Measurements from ENCODE around the gene SLC17A7. TPM values are rescaled to one million over a fixed set of nuclear protein-coding genes. Genes with fewer than 3 reads are reported as not detected.

Gene SLC17A7
- total and polyA plus RNA-seq, 9 of the 15 experiments (the other 6 are each of a cell fraction or from before 2014, with no cell fraction given) = 1.1 to 15.7 (median 2.4) TPM

DNA sequence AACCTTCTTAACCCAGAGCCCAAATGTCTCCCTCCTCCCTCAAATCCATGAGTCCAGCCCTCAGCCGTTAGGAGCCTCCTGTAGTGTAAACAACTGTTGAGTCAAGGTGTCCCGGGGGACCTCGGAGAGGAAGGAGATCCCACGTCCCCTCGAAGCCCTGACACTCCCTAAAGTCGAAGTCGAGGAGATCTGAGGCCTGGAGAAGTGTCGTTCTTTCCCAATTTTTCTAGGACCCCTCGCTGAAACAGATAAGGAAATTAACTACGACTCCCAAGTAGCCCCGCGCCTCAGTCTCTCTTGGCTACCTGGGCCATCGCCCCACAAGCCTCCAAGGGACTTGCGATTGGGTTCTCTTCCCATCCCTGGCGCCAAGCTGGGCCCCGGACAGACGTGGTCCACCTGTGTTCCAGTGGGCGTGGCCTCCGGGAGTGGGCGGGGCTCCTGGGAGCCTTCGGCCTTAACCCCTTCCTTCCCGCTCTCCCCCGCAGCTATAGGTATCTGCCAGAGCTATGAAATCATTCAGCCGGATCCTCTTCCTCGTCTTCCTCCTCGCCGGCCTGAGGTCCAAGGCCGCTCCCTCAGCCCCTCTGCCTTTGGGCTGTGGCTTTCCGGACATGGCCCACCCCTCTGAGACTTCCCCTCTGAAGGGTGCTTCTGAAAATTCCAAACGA lies 15.3 kb downstream of the SLC17A7 start (continued):
- no peak for TF ChIP-seq GMEB1 (CRISPR knock-in tag; IDR thresholded peaks at IDR 0.05)
- no peak for TF ChIP-seq JUND (IDR thresholded peaks at IDR 0.05; ENCODE audit: borderline replicate concordance, low read depth, low read length)
- TF ChIP-seq JUND (tag; IDR thresholded peaks at IDR 0.05; ENCODE audit: borderline replicate concordance, low read depth, low read length) = 0 out of 3 replicates have a peak, but pooled peaks have one; percentile 10
- peak; percentile 56; the same call in 1 of the 2 replicates for TF ChIP-seq RB1 (IDR thresholded peaks at IDR 0.05; ENCODE audit: low read depth)
- TF ChIP-seq, protein P1, sequence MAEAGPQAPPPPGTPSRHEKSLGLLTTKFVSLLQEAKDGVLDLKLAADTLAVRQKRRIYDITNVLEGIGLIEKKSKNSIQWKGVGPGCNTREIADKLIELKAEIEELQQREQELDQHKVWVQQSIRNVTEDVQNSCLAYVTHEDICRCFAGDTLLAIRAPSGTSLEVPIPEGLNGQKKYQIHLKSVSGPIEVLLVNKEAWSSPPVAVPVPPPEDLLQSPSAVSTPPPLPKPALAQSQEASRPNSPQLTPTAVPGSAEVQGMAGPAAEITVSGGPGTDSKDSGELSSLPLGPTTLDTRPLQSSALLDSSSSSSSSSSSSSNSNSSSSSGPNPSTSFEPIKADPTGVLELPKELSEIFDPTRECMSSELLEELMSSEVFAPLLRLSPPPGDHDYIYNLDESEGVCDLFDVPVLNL (CRISPR knock-in tag; IDR thresholded peaks at IDR 0.05; ENCODE audit: low read depth) = no peak
- TF ChIP-seq THRAP3 (IDR thresholded peaks at IDR 0.05; ENCODE audit: borderline replicate concordance) = no peak
- TF ChIP-seq HEY1 (CRISPR knock-in tag; IDR thresholded peaks at IDR 0.05; ENCODE audit: borderline replicate concordance) = no peak
- TF ChIP-seq ARNT (IDR thresholded peaks at IDR 0.05) = no peak
- no peak for TF ChIP-seq CXXC5 (CRISPR knock-in tag; IDR thresholded peaks at IDR 0.05)
- no peak for TF ChIP-seq MEF2A (IDR thresholded peaks at IDR 0.05; ENCODE audit: control insufficient read depth, low read depth, low read length)
- TF ChIP-seq ARID1B (IDR thresholded peaks at IDR 0.05) = no peak
